MM.1S (cell line): ENCODE data around the gene RAVER1.

ENCODE experiments used
- DNase-seq: peaks from one replicate; pipeline ENCODE4 v3.0.0-alpha.2; 2015
- H2AFZ ChIP-seq: fragments of 300-600 bp; sonication (generic); 2 replicates; pipeline ENCODE4 v1.6.0; 2016; ENCODE audit warnings: antibody characterized with exemption, low read length
- H3F3A ChIP-seq: fragments of 300-600 bp; sonication (generic); 2 replicates; pipeline ENCODE4 v1.6.1; 2016; ENCODE audit warnings: mild to moderate bottlenecking, antibody characterized with exemption, low read length, moderate library complexity, mixed read lengths; ENCODE audit not compliant: insufficient read depth
- H3K27ac ChIP-seq: fragments of 300-600 bp; sonication (generic); 2 replicates; pipeline ENCODE4 v1.5.1; 2016; ENCODE audit warnings: mild to moderate bottlenecking, low read length
- H3K27me3 ChIP-seq: fragments of 300-600 bp; sonication (generic); replicated peaks from 2 replicates; pipeline ENCODE4 v1.6.0; 2016; ENCODE audit warnings: low read length; ENCODE audit not compliant: insufficient read depth
- H3K36me3 ChIP-seq: fragments of 300-600 bp; sonication (generic); replicated peaks from 2 replicates; pipeline ENCODE4 v1.6.1; 2016; ENCODE audit warnings: mild to moderate bottlenecking, low read length, mixed read lengths; ENCODE audit not compliant: insufficient read depth
- H3K4me1 ChIP-seq: fragments of 300-600 bp; sonication (generic); 2 replicates; pipeline ENCODE4 v1.6.1; 2016; ENCODE audit warnings: low read length, mixed read lengths
- H3K4me2 ChIP-seq: fragments of 300-600 bp; sonication (generic); 2 replicates; pipeline ENCODE4 v1.6.0; 2016; ENCODE audit warnings: low read depth, low read length
- H3K4me3 ChIP-seq: fragments of 300-600 bp; sonication (generic); 2 replicates; pipeline ENCODE4 v1.5.1; 2016; ENCODE audit warnings: low read length, mixed read lengths
- H3K79me2 ChIP-seq: fragments of 300-600 bp; sonication (generic); 2 replicates; pipeline ENCODE4 v1.6.1; 2016; ENCODE audit warnings: mixed run types, low read length, mixed read lengths
- H3K9ac ChIP-seq: fragments of 300-600 bp; sonication (generic); 2 replicates; pipeline ENCODE4 v1.6.1; 2016; ENCODE audit warnings: low read length, mixed read lengths
- H3K9me2 ChIP-seq: fragments of 300-600 bp; sonication (generic); replicated peaks from 2 replicates; pipeline ENCODE4 v1.6.1; 2016; ENCODE audit warnings: mild to moderate bottlenecking, low read length, mixed read lengths; ENCODE audit not compliant: insufficient read depth
- H3K9me3 ChIP-seq: fragments of 300-600 bp; sonication (generic); replicated peaks from 2 replicates; pipeline ENCODE4 v1.6.1; 2016; ENCODE audit warnings: mild to moderate bottlenecking, low read length, mixed read lengths; ENCODE audit not compliant: insufficient read depth
- H4K20me1 ChIP-seq: fragments of 300-600 bp; sonication (generic); 2 replicates; pipeline ENCODE4 v1.6.1; 2016; ENCODE audit warnings: mild to moderate bottlenecking, low read length, moderate library complexity, mixed read lengths; ENCODE audit not compliant: insufficient read depth
- CTCF ChIP-seq: fragments of 300-600 bp; sonication (generic); IDR thresholded peaks from 2 replicates; pipeline ENCODE4 v1.5.1; 2016; ENCODE audit warnings: antibody characterized with exemption, low read length, mixed read lengths
- EZH2 ChIP-seq: fragments of 300-600 bp; sonication (generic); optimal IDR thresholded peaks from 2 replicates; pipeline ENCODE3; 2017; ENCODE audit warnings: low read depth, mild to moderate bottlenecking, antibody characterized with exemption, low read length, mixed read lengths
- EZH2phosphoT487 ChIP-seq: fragments of 300-600 bp; sonication (generic); IDR thresholded peaks from 2 replicates; pipeline ENCODE4 v1.6.1; 2018; ENCODE audit warnings: antibody characterized with exemption, low read length

Gene RAVER1

GRCh38 chr19:10293637-10294367 is 39.5 kb downstream of the RAVER1 start:
- Histone ChIP-seq H3K9me3 (no peaks in the 10 kb centered on the region), H3K79me2 (no peaks in the 10 kb centered on the region), H3K9ac (no peak overlapping the region), H2AFZ (no peak overlapping the region), H3K27me3 (peaks cover 29% of the 10 kb centered on the region), H3K27ac (no peak overlapping the region), H3K9me2 (no peaks in the 10 kb centered on the region), H3F3A (0 out of 2 replicates have a peak, but pooled peaks cover 6% of the 10 kb centered on the region), H4K20me1 (no peaks in the 10 kb centered on the region), H3K36me3 (no peaks in the 10 kb centered on the region), H3K4me2 (no peak overlapping the region), H3K4me1 (peaks cover 28% of the 10 kb centered on the region), H3K4me3 (no peak overlapping the region)
- TF ChIP-seq EZH2: no peak
- TF ChIP-seq CTCF: no peak
- no peak for TF ChIP-seq EZH2phosphoT487
- DNase-seq: no peak

GRCh38 chr19:10292789-10293636 is 40.3 kb downstream of the RAVER1 start:
- Histone ChIP-seq H3K4me2 (peak overlapping the region; percentile 92), H2AFZ (peak overlapping the region; percentile 73), H3K36me3 (no peaks in the 10 kb centered on the region), H4K20me1 (no peaks in the 10 kb centered on the region), H3K27me3 (peaks cover 29% of the 10 kb centered on the region), H3K9me3 (no peaks in the 10 kb centered on the region), H3K9me2 (no peaks in the 10 kb centered on the region), H3F3A (0 out of 2 replicates have a peak, but pooled peaks cover 6% of the 10 kb centered on the region), H3K4me3 (peak overlapping the region; percentile 55), H3K4me1 (peaks cover 33% of the 10 kb centered on the region), H3K27ac (no peak overlapping the region), H3K9ac (no peak overlapping the region), H3K79me2 (no peaks in the 10 kb centered on the region)
- DNase-seq: no peak
- TF ChIP-seq EZH2 (no peak), EZH2phosphoT487 (no peak), CTCF (no peak)

GRCh38 chr19:10292206-10292788 is 41.0 kb downstream of the RAVER1 start:
- Histone ChIP-seq H3K36me3 (no peaks in the 10 kb centered on the region), H3K4me2 (peak overlapping the region; percentile 92), H3K9me3 (no peaks in the 10 kb centered on the region), H4K20me1 (no peaks in the 10 kb centered on the region), H3K4me1 (peaks cover 33% of the 10 kb centered on the region), H3F3A (0 out of 2 replicates have a peak, but pooled peaks cover 6% of the 10 kb centered on the region), H3K27ac (no peak overlapping the region), H2AFZ (peak overlapping the region; percentile 73), H3K9ac (no peak overlapping the region), H3K27me3 (peaks cover 29% of the 10 kb centered on the region), H3K79me2 (no peaks in the 10 kb centered on the region), H3K4me3 (peak overlapping the region; percentile 55), H3K9me2 (no peaks in the 10 kb centered on the region)
- DNase-seq: peak; percentile 73
- TF ChIP-seq EZH2: no peak
- TF ChIP-seq EZH2phosphoT487: no peak
- TF ChIP-seq CTCF: no peak
